Measurements from ENCODE around the gene STX17. TPM values are rescaled to one million over a fixed set of nuclear protein-coding genes. Genes with fewer than 3 reads are reported as not detected.

STX17 gene
- total RNA-seq, 2 donors from 2014 or later, result 34.0 to 87.9 TPM

GRCh38 chr9:99967457-99967856 is 61.0 kb downstream of the STX17 start:
- H3K27me3 ChIP-seq (replicated peaks; ENCODE audit: insufficient read depth), result no peaks in the 10 kb centered on the region
- H3K27ac ChIP-seq, result no peak overlapping the region
- no peaks in the 10 kb centered on the region for H3K9me3 ChIP-seq
- intact Hi-C loops (cut with DNase I), result no loop called here
- H3K36me3 ChIP-seq, result no peaks in the 10 kb centered on the region
- no peak for TF ChIP-seq POLR2A (IDR thresholded peaks at IDR 0.05)
- no peak for TF ChIP-seq POLR2AphosphoS5 (IDR thresholded peaks at IDR 0.05)
- no peak for TF ChIP-seq CTCF (IDR thresholded peaks at IDR 0.05)
- no peaks in the 10 kb centered on the region for H3K4me1 ChIP-seq (replicated peaks)
- no peak for DNase-seq (ENCODE audit: low spot score)
- no peak overlapping the region for H3K4me3 ChIP-seq
- WGBS, result 84% methylated on average over 2 of the region's 2 CpGs

GRCh38 chr9:99970481-99970880 is 64.0 kb downstream of the STX17 start:
- intact Hi-C loops (cut with DNase I), result no loop called here
- H3K4me1 ChIP-seq (replicated peaks), result no peaks in the 10 kb centered on the region
- no peak overlapping the region for H3K27ac ChIP-seq
- no peaks in the 10 kb centered on the region for H3K36me3 ChIP-seq
- no peaks in the 10 kb centered on the region for H3K9me3 ChIP-seq
- DNase-seq (ENCODE audit: low spot score), result no peak
- 96% methylated on average over 2 of the region's 2 CpGs for WGBS
- no peaks in the 10 kb centered on the region for H3K27me3 ChIP-seq (replicated peaks; ENCODE audit: insufficient read depth)
- TF ChIP-seq CTCF (IDR thresholded peaks at IDR 0.05) (no peak), POLR2A (IDR thresholded peaks at IDR 0.05) (no peak), POLR2AphosphoS5 (IDR thresholded peaks at IDR 0.05) (no peak)
- no peak overlapping the region for H3K4me3 ChIP-seq

GRCh38 chr9:99971410-99971809 is 65.0 kb downstream of the STX17 start:
- TF ChIP-seq POLR2A (IDR thresholded peaks at IDR 0.05), result no peak
- peak; percentile 49 for TF ChIP-seq POLR2AphosphoS5 (IDR thresholded peaks at IDR 0.05)
- DNase-seq (ENCODE audit: low spot score), result no peak
- Histone ChIP-seq H3K27me3 (replicated peaks; ENCODE audit: insufficient read depth) (no peaks in the 10 kb centered on the region), H3K27ac (no peak overlapping the region), H3K4me3 (no peak overlapping the region), H3K36me3 (no peaks in the 10 kb centered on the region), H3K4me1 (replicated peaks) (no peaks in the 10 kb centered on the region), H3K9me3 (no peaks in the 10 kb centered on the region)
- intact Hi-C loops (cut with DNase I), result no loop called here

GRCh38 chr9:99973455-99973854 is 67.0 kb downstream of the STX17 start:
- H3K27me3 ChIP-seq (replicated peaks; ENCODE audit: insufficient read depth), result no peaks in the 10 kb centered on the region
- intact Hi-C loops (cut with DNase I), result no loop called here
- no peak overlapping the region for H3K4me3 ChIP-seq
- no peaks in the 10 kb centered on the region for H3K4me1 ChIP-seq (replicated peaks)
- H3K9me3 ChIP-seq, result no peaks in the 10 kb centered on the region
- no peak for DNase-seq (ENCODE audit: low spot score)
- TF ChIP-seq POLR2A (IDR thresholded peaks at IDR 0.05), result no peak
- TF ChIP-seq POLR2AphosphoS5 (IDR thresholded peaks at IDR 0.05), result no peak
- no peak for TF ChIP-seq CTCF (IDR thresholded peaks at IDR 0.05)
- no peak overlapping the region for H3K27ac ChIP-seq
- no peaks in the 10 kb centered on the region for H3K36me3 ChIP-seq
- WGBS, result 94% methylated on average over 3 of the region's 3 CpGs

GRCh38 chr9:99977033-99977792 is 70.8 kb downstream of the STX17 start:
- DNase-seq (ENCODE audit: low spot score), result no peak
- Histone ChIP-seq H3K36me3 (no peaks in the 10 kb centered on the region), H3K9me3 (no peaks in the 10 kb centered on the region), H3K4me3 (no peak overlapping the region), H3K27me3 (replicated peaks; ENCODE audit: insufficient read depth) (no peaks in the 10 kb centered on the region), H3K4me1 (replicated peaks) (no peaks in the 10 kb centered on the region), H3K27ac (no peak overlapping the region)
- TF ChIP-seq POLR2A (IDR thresholded peaks at IDR 0.05) (no peak), CTCF (IDR thresholded peaks at IDR 0.05) (no peak), POLR2AphosphoS5 (IDR thresholded peaks at IDR 0.05) (no peak)
- WGBS, result 86% methylated on average over 3 of the region's 3 CpGs
- intact Hi-C loops (cut with DNase I), result no loop called here

Measured in prostate gland (tissue), 2 donors.